Esophagus muscularis mucosa (tissue), 4 donors: ENCODE measurements around the gene AGPAT4. TPM values are rescaled to one million over a fixed set of nuclear protein-coding genes. Genes with fewer than 3 reads are reported as not detected.

ENCODE experiments used
- DNase-seq: peaks from one replicate; pipeline ENCODE4 v3.0.0-alpha.2; 2017; ENCODE audit errors: extremely low spot score
- H3K27ac ChIP-seq, 4 donors: fragments of 200-600 bp; sonication (generic); replicated peaks in 1 of 4; 1 replicate in 3 of 4; 2 replicates in 1 of 4; pipeline ENCODE4 v1.5.1; 2016 to 2019; ENCODE audit warnings: mild to moderate bottlenecking in 1 of 4
- H3K27me3 ChIP-seq, 4 donors: fragments of 200-600 bp; sonication (generic); one replicate each; pipeline versions ENCODE4 v1.5.1 to v1.6.0; 2016 to 2019
- H3K36me3 ChIP-seq, 4 donors: fragments of 200-600 bp; sonication (generic); one replicate each; pipeline ENCODE4 v1.5.1; 2016 to 2019
- H3K4me1 ChIP-seq, 4 donors: fragments of 200-600 bp; sonication (generic); one replicate each; pipeline ENCODE4 v1.5.1; 2016 to 2019
- H3K4me3 ChIP-seq, 4 donors: fragments of 200-600 bp; sonication (generic); 1 replicate in 2 of 4; 2 replicates in 2 of 4; pipeline ENCODE4 v1.5.1; 2016 to 2019; ENCODE audit warnings: mild to moderate bottlenecking in 4 of 4, moderate library complexity in 1 of 4
- H3K9me3 ChIP-seq, 4 donors: fragments of 200-600 bp; sonication (generic); 1 replicate in 3 of 4; 2 replicates in 1 of 4; pipeline ENCODE4 v1.5.1; 2016 to 2019
- CTCF ChIP-seq, 3 experiments: fragments of 200-600 bp in 2 of 3; fragments of 450-650 bp in 1 of 3; sonication (generic) in 2 of 3; IDR thresholded peaks; one replicate each; pipeline ENCODE4 v1.5.1; 2017 to 2019; ENCODE audit warnings: antibody characterized with exemption in 3 of 3, mild to moderate bottlenecking in 2 of 3, moderate library complexity in 1 of 3
- EP300 ChIP-seq: sonication (generic); formaldehyde crosslinking; IDR thresholded peaks from one replicate; pipeline ENCODE4 v1.6.1; 2017; ENCODE audit warnings: antibody characterized with exemption
- POLR2A ChIP-seq: fragments of 450-650 bp; IDR thresholded peaks from one replicate; pipeline ENCODE4 v1.6.1; 2017; ENCODE audit warnings: antibody characterized with exemption, moderate library complexity, mild to moderate bottlenecking, low read depth
- POLR2AphosphoS5 ChIP-seq, 2 donors: sonication (generic); formaldehyde crosslinking; IDR thresholded peaks; one replicate each; pipeline ENCODE4 v1.6.1; 2017; ENCODE audit warnings: antibody characterized with exemption in 2 of 2
- WGBS: methylation state at CpG from one replicate; pipeline ENCODE4 v1.1.5; 2018; 5-methylcytosine and 5-hydroxymethylcytosine counted together
- intact Hi-C: fragments of 100-400 bp; cut with DNase I; formaldehyde crosslinking; loops from one replicate; pipeline ENCODE4 v1.15.1; 2023
- total RNA-seq, 4 donors: library from RNA; depleted of rRNA; stranded (reverse); fragments of >200 nt; gene quantifications; one replicate each; pipeline versions ENCODE4 v1.1.0 to v1.2.1, GENCODE V29; 2016

Gene AGPAT4
- total RNA-seq, 4 donors from 2014 or later: 7.9 to 12.6 (median 10.0) TPM

GRCh38 chr6:161246725-161247124 lies 27.1 kb downstream of the AGPAT4 start:
- TF ChIP-seq POLR2AphosphoS5 (IDR thresholded peaks at IDR 0.05): no peak
- TF ChIP-seq POLR2A: no peak
- TF ChIP-seq EP300: no peak
- TF ChIP-seq CTCF (IDR thresholded peaks at IDR 0.05): no peak
- peaks cover 0 to 5% (median 0%) of the 10 kb centered on the region in 4 donors for H3K4me1 ChIP-seq
- intact Hi-C loops: no loop called here
- DNase-seq: no peak
- H3K36me3 ChIP-seq: peaks cover 0 to 11% (median 0%) of the 10 kb centered on the region in 4 donors
- no peak overlapping the region for H3K4me3 ChIP-seq
- H3K27ac ChIP-seq: no peak overlapping the region
- 77% methylated on average over 2 of the region's 2 CpGs for WGBS
- H3K27me3 ChIP-seq: no peaks in the 10 kb centered on the region
- no peaks in the 10 kb centered on the region for H3K9me3 ChIP-seq

GRCh38 chr6:161245363-161245762 lies 28.5 kb downstream of the AGPAT4 start:
- TF ChIP-seq EP300: no peak
- TF ChIP-seq POLR2AphosphoS5 (IDR thresholded peaks at IDR 0.05): no peak
- no peak for TF ChIP-seq CTCF (IDR thresholded peaks at IDR 0.05)
- no peak for TF ChIP-seq POLR2A

GRCh38 chr6:161244725-161245124 lies 29.1 kb downstream of the AGPAT4 start:
- Histone ChIP-seq H3K4me1 (peaks cover 0 to 13% (median 7%) of the 10 kb centered on the region in 4 donors), H3K27ac (no peak overlapping the region), H3K4me3 (no peak overlapping the region), H3K36me3 (peaks cover 0 to 7% (median 0%) of the 10 kb centered on the region in 4 donors), H3K9me3 (no peaks in the 10 kb centered on the region), H3K27me3 (no peaks in the 10 kb centered on the region)
- DNase-seq: no peak
- intact Hi-C loops: no loop called here
- TF ChIP-seq POLR2AphosphoS5 (IDR thresholded peaks at IDR 0.05): no peak
- no peak for TF ChIP-seq CTCF (IDR thresholded peaks at IDR 0.05)
- no peak for TF ChIP-seq EP300
- no peak for TF ChIP-seq POLR2A
- 95% methylated on average over 6 of the region's 7 CpGs for WGBS

More at GRCh38 chr6:161245363-161245762, 28.5 kb downstream of the AGPAT4 start:
- Histone ChIP-seq H3K4me1 (peaks cover 0 to 11% (median 6%) of the 10 kb centered on the region in 4 donors), H3K36me3 (peaks cover 0 to 7% (median 0%) of the 10 kb centered on the region in 4 donors), H3K9me3 (no peaks in the 10 kb centered on the region), H3K27ac (no peak overlapping the region), H3K27me3 (no peaks in the 10 kb centered on the region), H3K4me3 (no peak overlapping the region)
- DNase-seq: no peak
- intact Hi-C loops: no loop called here
- WGBS: 79% methylated on average over 4 of the region's 6 CpGs

- no peaks in the 10 kb centered on the region for H3K9me3 ChIP-seq
- H3K4me1 ChIP-seq: peaks cover 0 to 17% (median 8%) of the 10 kb centered on the region in 4 donors
- WGBS: 87% methylated on average over 23 of the region's 28 CpGs
- H3K36me3 ChIP-seq: peaks cover 0 to 7% (median 0%) of the 10 kb centered on the region in 4 donors
- no peaks in the 10 kb centered on the region for H3K27me3 ChIP-seq
- DNase-seq: no peak
- H3K4me3 ChIP-seq: no peak overlapping the region
- no peak overlapping the region for H3K27ac ChIP-seq
- TF ChIP-seq CTCF (IDR thresholded peaks at IDR 0.05): no peak
- no peak for TF ChIP-seq EP300
- no peak for TF ChIP-seq POLR2AphosphoS5 (IDR thresholded peaks at IDR 0.05)
- no peak for TF ChIP-seq POLR2A
- intact Hi-C loops: no loop called here
Observed at GRCh38 chr6:161242779-161243693, 30.8 kb downstream of the AGPAT4 start.
